HG03159 (cell line): ENCODE results near the gene TAS2R16.
"Not testable (repeated sequence)": the region's sequence is repeated elsewhere in the genome, so short reads cannot be mapped to it uniquely, and the experiment has no call there.

Experiments used
- ATAC-seq: cut with Tn5 transposase; IDR thresholded peaks from one replicate; pipeline ENCODE4 v1.9.1; 2021; ENCODE audit warnings: mild to moderate bottlenecking, moderate library complexity; ENCODE audit not compliant: unreplicated experiment

The TAS2R16 gene

DNA sequence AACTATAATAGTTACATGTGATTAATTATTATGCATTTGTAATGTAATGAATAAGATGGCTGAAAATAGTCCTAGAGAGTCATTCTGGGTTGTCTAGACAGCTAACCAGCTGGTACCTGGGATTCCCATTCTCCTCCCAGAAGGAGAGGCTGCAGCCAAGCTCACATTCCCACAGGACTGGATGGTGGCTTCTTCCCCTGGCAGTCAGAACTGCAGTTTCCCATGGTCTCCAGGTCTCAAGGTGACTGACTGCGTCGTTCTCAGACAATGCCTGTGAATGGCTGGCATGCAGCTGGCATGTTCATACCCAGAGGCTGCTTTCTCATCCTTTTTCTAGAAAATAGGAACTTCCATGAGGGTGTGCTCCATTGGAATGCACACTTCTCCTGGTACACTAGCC, 21.3 kb downstream of the TAS2R16 start:
- ATAC-seq: no peak

DNA sequence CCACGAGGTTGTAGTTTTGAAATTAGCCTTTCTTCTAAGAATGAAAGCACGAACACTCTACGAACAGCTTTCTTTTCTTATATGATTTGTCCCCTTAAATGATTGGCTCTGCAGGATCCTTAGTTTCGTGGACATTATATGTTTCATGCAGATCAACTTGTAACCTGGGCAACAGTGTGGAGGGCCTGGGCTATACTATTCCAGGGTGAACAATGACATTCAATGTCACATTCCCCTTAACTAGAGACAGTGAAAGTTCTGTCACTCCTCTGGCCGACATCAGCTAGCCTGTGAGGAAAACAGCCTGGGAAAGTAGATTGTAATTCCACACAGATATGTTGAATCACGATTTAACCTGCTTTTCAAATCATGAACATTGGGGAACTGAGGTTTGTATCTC, 23.4 kb downstream of the TAS2R16 start:
- ATAC-seq: no peak

DNA sequence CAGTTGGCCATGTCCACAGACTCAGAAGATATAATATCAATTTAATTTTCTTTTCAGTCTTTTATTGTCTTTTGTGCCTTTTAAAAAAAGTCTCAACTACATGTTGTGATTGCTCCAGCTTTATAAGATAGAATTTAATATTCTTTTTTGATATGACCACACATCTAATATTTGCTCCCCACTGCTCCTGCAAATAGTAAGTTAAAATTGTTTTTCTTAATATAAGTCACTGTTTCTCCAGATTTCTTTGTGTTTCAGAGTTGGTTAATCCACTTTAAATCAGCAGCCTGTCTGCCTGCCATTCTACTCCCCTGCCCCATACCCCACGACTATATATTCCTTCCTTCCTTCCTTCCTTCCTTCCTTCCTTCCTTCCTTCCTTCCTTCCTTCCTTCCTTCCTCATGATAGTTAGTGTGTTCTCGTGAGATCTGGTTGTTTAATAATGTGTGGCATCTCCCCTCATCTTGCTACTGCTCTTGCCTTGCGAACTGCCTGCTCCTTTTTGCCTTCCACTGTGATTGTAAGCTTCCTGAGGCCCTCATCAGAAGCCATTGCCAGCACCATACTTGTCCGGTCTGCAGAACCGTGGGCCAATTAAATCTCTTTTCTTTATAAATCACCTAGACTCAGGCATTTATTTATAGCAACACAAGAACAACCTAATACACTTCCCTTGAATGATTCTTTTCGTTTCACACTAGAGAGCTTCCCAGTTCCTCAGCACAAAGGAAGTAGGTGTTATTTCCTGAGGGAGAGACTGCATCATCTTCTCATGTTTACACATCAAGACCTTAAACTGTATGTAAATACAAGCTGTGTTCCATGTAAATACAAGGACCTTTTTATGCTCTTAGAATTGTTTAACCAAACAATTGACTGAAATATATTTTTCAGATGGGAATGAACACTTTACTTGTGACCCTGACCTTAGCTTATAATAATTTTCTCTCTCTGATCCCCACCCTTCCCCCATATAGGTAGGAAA, 24.5 kb downstream of the TAS2R16 start:
- ATAC-seq: no peak

DNA sequence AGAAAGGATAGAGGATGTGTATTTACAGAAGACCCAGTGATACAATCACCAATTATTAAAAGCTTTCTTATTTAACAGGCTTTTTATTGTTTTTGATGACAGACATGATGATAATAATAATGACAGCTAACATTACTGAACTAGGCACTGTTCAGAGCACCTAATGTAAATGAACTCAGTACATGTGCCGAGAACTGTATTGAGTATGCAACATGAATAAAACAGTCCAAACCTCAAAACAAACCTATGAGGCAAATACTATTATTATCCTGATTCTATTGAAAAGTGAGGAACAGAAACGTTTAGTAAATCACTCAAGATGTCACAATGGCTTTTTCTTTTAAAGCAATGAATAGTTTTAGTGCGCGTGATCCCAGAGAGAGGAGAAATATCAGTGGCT, 27.1 kb downstream of the TAS2R16 start:
- ATAC-seq: no peak

DNA sequence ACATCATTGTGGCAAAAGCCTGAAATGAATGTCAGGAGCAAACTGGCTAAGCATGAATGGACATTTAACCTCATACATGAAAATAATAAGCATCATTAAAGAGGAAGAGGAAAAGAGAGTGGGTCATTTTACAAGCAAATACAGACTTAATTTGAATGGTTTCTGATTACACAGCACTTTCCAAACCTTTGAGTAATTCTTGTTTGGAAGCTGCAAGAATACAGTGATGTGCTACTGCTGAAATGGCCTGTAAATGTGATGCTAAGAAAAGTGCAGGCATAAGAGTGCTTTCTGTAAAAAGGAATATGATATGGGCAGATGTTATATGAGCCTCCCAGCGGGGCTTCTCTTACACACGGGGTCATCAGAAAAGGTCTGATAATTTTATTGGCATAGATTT, 30.2 kb downstream of the TAS2R16 start:
- no peak for ATAC-seq

DNA sequence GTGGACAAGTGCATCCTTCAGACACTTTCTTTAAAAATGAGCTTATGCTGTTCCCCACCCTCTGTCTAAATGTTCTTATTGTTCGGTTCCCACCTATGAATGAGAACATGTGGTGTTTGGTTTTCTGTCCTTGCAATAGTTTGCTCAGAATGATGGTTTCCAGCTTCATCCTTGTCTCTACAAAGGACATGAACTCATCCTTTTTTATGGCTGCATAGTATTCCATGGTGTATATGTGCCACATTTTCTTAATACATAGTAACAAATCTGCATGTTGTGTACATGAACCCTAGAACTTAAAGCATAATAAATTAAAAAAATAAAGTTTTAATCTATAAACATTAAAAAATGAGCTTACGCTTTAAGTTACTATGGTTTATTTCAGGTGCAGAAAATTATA, 41.8 kb downstream of the TAS2R16 start:
- not testable (repeated sequence) for ATAC-seq

DNA sequence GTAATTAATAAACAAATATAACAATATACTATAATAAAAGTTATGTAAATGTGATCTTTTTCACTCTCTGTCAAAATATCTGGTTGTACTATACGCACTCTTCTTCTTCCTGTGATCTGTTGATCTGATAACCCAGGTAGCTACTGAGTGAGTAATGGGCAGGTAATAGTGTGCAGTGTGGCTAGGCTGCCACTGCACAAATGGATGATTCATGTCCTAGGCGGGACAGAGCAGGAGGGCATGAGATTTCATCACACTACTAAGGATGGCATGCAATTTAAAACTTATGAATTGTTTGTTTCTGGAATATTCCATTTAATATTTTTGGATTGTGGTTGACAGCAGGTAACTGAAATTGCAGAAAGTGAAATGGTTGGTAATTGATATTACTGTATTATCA, 44.5 kb downstream of the TAS2R16 start:
- ATAC-seq: no peak

DNA sequence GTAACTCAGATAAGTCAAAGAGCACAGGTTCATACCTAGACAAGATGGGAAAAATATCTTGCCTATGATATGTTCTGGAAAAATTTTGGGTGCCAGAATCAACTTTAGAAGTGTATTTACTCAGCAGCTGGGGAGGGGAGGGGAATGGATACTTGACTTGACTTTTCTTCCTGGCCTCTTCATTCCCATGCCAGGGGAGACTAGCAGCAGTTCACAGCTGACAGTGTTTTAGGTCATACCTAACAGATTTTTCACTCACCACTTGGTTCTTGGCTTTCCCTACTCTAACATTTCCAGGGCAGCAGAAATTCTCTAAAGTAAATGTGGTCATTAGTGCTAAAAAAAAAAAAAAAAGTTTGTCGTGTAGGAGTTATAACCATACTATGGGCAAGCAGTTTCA, 46.3 kb downstream of the TAS2R16 start:
- no peak for ATAC-seq
